Stimulated activated naive B cell treated with anti-CD40 and anti-IgM and Interleukin-4, amounts not matched to agents 10 μg/mL and 1 μg/mL and 100 μg/mL, for 72 hours (primary cell): ENCODE data around the gene GLB1L2.
"Not testable (repeated sequence)": the region's sequence is repeated elsewhere in the genome, so short reads cannot be mapped to it uniquely, and the experiment has no call there.

Experiments used
- ATAC-seq, 2 donors: fragments of 150-1000 bp; cut with Tn5 transposase; replicated peaks; 2 replicates each; pipeline ENCODE4 v1.10.0; 2021; ENCODE audit warnings: moderate library complexity in 1 of 2
- DNase-seq: peaks from one replicate; pipeline ENCODE4 v3.0.0; 2021
- H3K27ac Mint-ChIP-seq: one replicate; pipeline ENCODE4 v1.8.0; 2022; ENCODE audit warnings: mild to moderate bottlenecking, mixed read lengths
- H3K27me3 Mint-ChIP-seq, 2 donors: one replicate each; pipeline ENCODE4 v1.8.0; 2022; ENCODE audit warnings: mixed read lengths in 2 of 2
- H3K36me3 Mint-ChIP-seq, 2 donors: one replicate each; pipeline ENCODE4 v1.8.0; 2022; ENCODE audit warnings: mixed read lengths in 2 of 2, mild to moderate bottlenecking in 1 of 2
- H3K4me1 Mint-ChIP-seq, 2 donors: one replicate each; pipeline ENCODE4 v1.8.0; 2022; ENCODE audit warnings: mixed read lengths in 2 of 2, mild to moderate bottlenecking in 1 of 2
- H3K4me3 Mint-ChIP-seq, 2 donors: one replicate each; pipeline ENCODE4 v1.8.0; 2022; ENCODE audit warnings: mild to moderate bottlenecking in 2 of 2, mixed read lengths in 2 of 2, moderate library complexity in 1 of 2
- H3K9me3 Mint-ChIP-seq, 2 donors: one replicate each; pipeline ENCODE4 v1.8.0; 2022; ENCODE audit warnings: mixed read lengths in 2 of 2, mild to moderate bottlenecking in 1 of 2

Gene GLB1L2

DNA sequence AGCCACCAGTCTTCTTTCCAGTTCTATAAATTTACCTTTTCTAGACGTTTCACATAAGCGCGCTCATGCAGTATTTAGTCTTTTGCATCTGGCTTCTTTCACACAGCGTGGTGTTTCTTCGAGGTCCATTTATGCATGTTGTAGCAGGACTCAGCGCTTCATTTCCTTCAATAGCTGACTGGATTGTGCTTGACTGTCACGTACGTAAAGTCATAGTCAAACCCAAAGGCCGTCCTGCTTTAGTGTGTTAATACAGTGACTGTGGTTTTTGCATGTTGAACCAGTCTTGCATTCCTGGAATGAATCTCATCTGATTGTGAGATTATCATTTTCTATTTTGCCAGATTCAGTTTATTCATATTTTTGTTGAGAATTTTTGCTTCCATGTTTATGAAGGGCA lies 37.1 kb upstream of the GLB1L2 start:
- H3K27ac Mint-ChIP-seq, result peak overlapping the region; percentile 63
- DNase-seq, result no peak
- peaks cover 24 to 27% of the 10 kb centered on the region in 2 donors for H3K27me3 Mint-ChIP-seq
- no peak for ATAC-seq
- H3K36me3 Mint-ChIP-seq, result no peaks in the 10 kb centered on the region
- H3K4me3 Mint-ChIP-seq, result no peak overlapping the region
- no peaks in the 10 kb centered on the region for H3K9me3 Mint-ChIP-seq
- H3K4me1 Mint-ChIP-seq, result no peaks in the 10 kb centered on the region

DNA sequence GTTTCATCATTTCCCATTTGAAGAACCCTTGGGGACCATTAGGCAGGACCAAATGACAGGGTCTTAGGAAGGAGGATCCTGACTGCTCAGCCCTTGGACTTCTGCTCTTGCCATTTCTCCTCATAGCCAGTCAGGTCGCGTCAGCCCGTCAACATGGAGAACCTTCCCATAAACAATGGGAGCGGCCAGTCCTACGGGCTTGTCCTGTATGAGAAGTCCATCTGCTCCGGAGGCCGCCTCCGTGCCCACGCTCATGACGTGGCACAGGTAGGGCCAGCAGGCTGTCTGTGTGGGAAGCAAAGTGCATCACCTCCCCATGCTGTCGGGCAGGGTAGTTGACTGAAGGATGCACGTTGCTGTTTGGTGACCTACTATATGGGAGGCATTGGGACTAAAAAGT lies 19.6 kb upstream of the GLB1L2 start:
- Mint-ChIP-seq H3K9me3 (peaks cover 0 to 9% of the 10 kb centered on the region in 2 donors), H3K27me3 (peaks cover 10 to 40% of the 10 kb centered on the region in 2 donors), H3K4me1 (no peaks in the 10 kb centered on the region), H3K4me3 (no peak overlapping the region), H3K36me3 (no peaks in the 10 kb centered on the region), H3K27ac (no peak overlapping the region)
- DNase-seq, result no peak
- ATAC-seq, result no peak

DNA sequence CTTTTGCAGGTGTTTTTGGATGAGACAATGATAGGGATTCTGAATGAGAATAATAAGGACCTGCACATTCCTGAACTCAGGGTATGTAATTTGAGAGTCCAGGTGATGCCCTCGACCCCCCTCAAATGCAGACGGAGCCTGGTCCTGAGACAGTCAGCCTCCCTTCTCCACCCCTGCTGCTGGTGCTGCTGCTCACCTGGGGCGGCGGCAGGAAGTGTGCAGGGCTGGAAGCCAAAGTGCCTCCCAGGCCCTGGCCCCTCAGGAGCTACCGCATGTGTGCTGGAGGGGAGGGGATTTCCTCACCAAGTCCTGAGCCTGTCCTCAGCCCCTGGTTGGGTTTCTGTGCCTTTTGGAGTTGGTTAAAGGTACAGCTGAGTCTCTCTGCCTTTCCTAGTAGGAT lies 19.0 kb upstream of the GLB1L2 start:
- no peak for ATAC-seq
- no peaks in the 10 kb centered on the region for H3K4me1 Mint-ChIP-seq
- H3K4me3 Mint-ChIP-seq, result no peak overlapping the region
- peaks cover 0 to 8% of the 10 kb centered on the region in 2 donors for H3K9me3 Mint-ChIP-seq
- H3K27me3 Mint-ChIP-seq, result peaks cover 10 to 40% of the 10 kb centered on the region in 2 donors
- DNase-seq, result no peak
- no peak overlapping the region for H3K27ac Mint-ChIP-seq
- H3K36me3 Mint-ChIP-seq, result no peaks in the 10 kb centered on the region

DNA sequence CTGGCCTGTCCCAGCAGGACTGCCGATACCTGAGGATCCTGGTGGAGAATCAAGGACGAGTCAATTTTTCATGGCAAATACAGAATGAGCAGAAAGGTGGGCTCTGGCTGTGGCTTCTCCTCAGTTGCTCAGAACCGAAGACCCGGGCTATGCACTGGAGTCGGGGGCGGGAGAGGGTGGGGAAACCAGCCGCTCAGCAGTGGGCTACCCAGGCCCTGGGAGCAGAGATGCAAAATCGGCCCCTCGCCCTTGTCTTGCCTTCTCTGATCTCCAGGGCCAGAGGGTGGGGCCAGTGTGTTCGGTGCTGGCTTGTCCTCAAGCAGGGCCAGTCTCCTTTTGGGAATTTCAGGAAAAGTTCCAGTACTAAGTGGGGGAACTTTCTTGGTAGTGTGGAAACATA lies 18.4 kb upstream of the GLB1L2 start:
- H3K27ac Mint-ChIP-seq, result no peak overlapping the region
- H3K36me3 Mint-ChIP-seq, result no peaks in the 10 kb centered on the region
- no peaks in the 10 kb centered on the region for H3K4me1 Mint-ChIP-seq
- H3K27me3 Mint-ChIP-seq, result peaks cover 11 to 40% of the 10 kb centered on the region in 2 donors
- no peak for DNase-seq
- ATAC-seq, result no peak
- no peak overlapping the region for H3K4me3 Mint-ChIP-seq
- peaks cover 0 to 7% of the 10 kb centered on the region in 2 donors for H3K9me3 Mint-ChIP-seq

DNA sequence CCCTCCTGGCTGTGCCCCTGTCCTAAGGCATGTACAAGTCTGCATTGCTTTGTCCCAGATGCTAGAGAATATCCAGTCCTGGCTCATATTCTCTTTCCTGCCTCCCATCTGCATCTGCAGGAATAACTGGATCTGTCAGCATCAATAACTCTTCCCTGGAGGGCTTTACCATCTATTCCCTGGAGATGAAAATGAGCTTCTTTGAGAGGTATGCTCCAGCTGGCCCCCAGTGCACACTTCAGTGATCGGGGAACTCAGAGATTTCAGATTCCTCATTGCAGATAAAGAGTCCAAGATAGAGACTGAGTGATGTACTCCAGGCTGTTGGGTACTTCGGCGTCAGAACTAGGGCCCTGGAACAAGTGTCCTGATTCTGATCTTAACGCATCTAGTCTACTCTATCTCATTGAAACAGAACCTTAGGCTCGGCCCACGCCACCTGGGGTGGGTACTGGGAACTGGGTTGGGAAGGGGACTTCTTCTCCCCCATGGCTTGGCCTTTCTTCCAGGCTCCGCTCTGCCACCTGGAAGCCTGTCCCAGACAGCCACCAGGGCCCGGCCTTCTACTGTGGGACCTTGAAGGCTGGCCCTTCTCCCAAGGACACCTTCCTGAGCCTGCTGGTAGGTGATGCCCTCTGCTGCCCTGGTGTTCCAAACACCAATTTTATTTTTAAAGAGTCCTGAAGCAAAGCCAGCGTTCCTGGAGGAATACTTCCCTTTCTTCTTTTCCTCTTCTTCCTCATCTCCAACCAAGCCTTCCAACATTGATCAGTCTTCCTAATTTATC lies 17.8 kb upstream of the GLB1L2 start:
- H3K4me1 Mint-ChIP-seq, result no peaks in the 10 kb centered on the region
- peaks cover 0 to 8% of the 10 kb centered on the region in 2 donors for H3K9me3 Mint-ChIP-seq
- H3K27me3 Mint-ChIP-seq, result peaks cover 13 to 40% of the 10 kb centered on the region in 2 donors
- H3K36me3 Mint-ChIP-seq, result no peaks in the 10 kb centered on the region
- no peak overlapping the region for H3K27ac Mint-ChIP-seq
- H3K4me3 Mint-ChIP-seq, result no peak overlapping the region
- no peak for ATAC-seq
- DNase-seq, result no peak

DNA sequence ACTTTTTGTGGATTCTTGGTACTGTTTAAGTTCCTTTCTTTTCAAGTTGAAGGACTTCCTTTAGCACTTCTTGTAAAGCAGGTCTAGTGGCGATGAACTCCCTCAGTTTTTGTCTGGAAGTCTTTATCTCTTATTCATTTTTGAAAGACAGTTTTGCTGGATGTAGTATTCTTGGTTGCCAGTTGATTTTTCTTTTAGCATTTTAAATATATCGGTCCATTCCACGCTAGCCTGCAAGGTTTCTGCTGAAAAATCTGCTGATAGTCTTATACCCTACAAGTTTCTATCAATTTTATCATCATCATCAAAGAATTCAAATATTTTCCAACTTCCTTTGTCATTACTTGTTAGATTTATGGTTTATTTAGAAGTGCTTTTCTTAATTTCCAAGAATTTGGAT lies 14.7 kb upstream of the GLB1L2 start:
- Mint-ChIP-seq H3K4me3 (no peak overlapping the region), H3K27ac (no peak overlapping the region), H3K36me3 (peaks cover 0 to 4% of the 10 kb centered on the region in 2 donors), H3K4me1 (no peaks in the 10 kb centered on the region), H3K9me3 (peaks cover 5 to 21% of the 10 kb centered on the region in 2 donors), H3K27me3 (peaks cover 22 to 44% of the 10 kb centered on the region in 2 donors)
- no peak for DNase-seq
- ATAC-seq, result no peak

DNA sequence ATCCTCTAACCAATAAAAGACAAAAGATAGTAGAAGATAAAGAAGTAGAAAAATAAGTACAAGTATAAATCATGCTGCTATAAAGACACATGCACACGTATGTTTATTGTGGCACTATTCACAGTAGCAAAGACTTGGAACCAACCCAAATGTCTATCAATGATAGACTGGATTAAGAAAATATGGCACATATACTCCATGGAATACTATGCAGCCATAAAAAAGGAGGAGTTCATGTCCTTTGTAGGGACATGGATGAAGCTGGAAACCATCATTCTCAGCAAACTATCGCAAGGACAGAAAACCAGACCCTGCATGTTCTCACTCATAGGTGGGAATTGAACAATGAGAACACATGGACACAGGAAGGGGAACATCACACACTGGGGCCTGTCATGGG lies 10.4 kb upstream of the GLB1L2 start:
- H3K4me3 Mint-ChIP-seq, H3K36me3 Mint-ChIP-seq, DNase-seq, ATAC-seq, H3K27ac Mint-ChIP-seq, H3K4me1 Mint-ChIP-seq: not testable (repeated sequence)
- peaks cover 19 to 30% of the 10 kb centered on the region in 2 donors for H3K27me3 Mint-ChIP-seq
- peaks cover 5 to 23% of the 10 kb centered on the region in 2 donors for H3K9me3 Mint-ChIP-seq

DNA sequence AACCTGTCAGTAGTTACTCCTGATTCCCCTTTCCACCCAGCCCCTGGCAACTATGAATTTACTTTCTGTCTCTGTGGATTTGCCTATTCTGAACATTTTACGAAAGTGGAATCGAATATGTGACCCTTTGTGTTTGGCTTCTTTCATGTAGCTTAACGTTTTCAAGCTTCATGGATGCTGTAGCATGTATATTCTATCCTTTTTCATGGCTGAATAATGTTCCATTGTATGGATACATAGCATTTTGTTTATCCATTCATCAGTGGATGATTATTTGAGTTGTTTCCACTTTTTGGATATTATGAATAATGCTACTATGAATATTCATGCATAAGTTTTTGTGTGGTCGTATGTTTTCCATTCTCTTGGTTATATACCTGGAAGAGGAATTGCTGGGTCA lies 9.2 kb upstream of the GLB1L2 start:
- no peak overlapping the region for H3K4me3 Mint-ChIP-seq
- H3K36me3 Mint-ChIP-seq, result peaks cover 0 to 4% of the 10 kb centered on the region in 2 donors
- no peak for ATAC-seq
- peaks cover 5 to 17% of the 10 kb centered on the region in 2 donors for H3K9me3 Mint-ChIP-seq
- peaks cover 29 to 35% of the 10 kb centered on the region in 2 donors for H3K27me3 Mint-ChIP-seq
- no peak overlapping the region for H3K27ac Mint-ChIP-seq
- no peaks in the 10 kb centered on the region for H3K4me1 Mint-ChIP-seq
- DNase-seq, result no peak

DNA sequence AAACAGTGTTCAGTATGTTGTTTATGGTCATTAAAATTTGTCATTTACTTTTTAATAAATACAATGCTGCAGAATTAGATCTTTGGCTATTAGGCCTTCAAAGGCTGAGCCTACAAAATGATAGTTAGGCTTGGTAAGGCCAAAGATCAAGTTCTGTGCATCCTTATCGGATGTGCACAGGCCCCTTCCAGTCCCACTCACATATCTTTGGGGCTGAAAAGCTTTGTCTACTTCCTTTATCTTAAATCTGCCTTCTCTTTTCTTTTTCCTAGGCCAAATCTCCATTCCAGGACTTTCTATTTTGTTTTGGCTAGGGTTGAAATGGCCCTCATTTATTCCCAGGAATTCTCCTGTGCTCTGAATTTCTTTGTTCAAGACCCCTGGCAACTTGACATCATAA lies 3.4 kb upstream of the GLB1L2 start:
- H3K4me3 Mint-ChIP-seq, result no peak overlapping the region
- no peak for DNase-seq

DNA sequence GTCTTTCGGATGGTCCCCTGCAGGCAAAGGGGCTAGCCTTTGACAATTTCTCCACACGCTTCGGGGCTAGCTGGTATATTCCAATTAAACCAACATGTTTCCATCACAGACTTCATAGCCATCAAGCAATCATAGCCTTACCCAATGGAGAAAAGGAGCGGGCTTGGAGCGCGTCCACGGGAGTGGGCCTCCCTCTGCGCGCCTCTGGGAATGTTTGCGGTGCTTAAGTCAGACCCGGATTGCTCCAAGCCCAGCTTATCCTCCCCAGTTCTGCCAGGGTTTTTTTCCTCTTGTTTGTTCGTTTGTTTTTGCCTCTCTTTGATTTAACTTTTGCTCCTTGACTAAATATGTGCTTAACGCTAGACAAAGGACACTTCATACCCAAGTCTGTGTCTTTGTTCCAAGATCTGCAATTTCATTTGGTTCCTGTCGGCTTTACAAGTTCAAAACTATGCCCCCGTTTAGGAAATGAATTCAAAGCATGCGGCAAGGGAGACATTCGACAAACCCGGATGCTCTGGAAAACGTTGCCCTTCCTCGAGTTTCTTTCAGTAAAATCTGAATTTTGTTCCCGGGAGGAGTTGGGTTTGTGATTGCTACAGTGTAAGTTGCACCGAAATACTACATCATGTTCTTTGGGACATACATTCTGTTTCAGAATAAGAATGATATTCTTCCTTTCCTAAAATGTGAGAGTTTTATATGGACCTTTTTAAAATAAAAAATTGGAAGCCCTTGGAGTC lies 1.0 kb upstream of the GLB1L2 start:
- H3K36me3 Mint-ChIP-seq, result no peaks in the 10 kb centered on the region
- peaks cover 7 to 8% of the 10 kb centered on the region in 2 donors for H3K4me1 Mint-ChIP-seq
- no peak for DNase-seq
- H3K9me3 Mint-ChIP-seq, result no peaks in the 10 kb centered on the region
- peaks cover 51 to 64% of the 10 kb centered on the region in 2 donors for H3K27me3 Mint-ChIP-seq
- no peak overlapping the region for H3K27ac Mint-ChIP-seq
- peak overlapping the region; percentile 82 to 83 for H3K4me3 Mint-ChIP-seq
- no peak for ATAC-seq

More for the DNA sequence above, 3.4 kb upstream of the GLB1L2 start:
- ATAC-seq, result no peak
- Mint-ChIP-seq H3K27ac (no peak overlapping the region), H3K27me3 (peaks cover 46 to 48% of the 10 kb centered on the region in 2 donors), H3K4me1 (peaks cover 7 to 8% of the 10 kb centered on the region in 2 donors), H3K9me3 (no peaks in the 10 kb centered on the region), H3K36me3 (no peaks in the 10 kb centered on the region)

DNA sequence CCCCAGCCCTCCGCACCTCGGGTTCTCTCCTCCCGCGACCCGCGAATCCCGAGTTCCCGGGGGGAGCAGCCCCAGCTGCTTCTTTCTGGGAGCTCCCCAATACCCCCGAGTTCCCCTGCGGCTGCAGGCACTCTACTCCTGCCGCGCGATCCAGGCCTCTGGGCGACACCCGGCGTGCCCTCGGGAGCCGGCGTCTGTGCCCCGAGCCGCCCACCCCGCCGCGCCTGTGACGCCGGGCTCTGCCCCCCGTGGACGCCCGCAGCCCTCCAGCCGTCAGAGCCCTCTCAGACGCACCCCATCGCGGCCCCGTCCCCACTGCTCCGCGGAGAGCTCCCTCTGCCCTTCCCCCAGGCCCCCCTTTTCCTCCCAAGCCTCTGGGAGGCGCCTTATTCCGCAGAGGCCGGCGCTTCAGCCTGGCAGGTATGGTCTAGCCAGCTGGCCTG lies 422 bp downstream of the GLB1L2 start:
- peak overlapping the region; percentile 72 to 78 for H3K4me3 Mint-ChIP-seq
- no peak for DNase-seq
- H3K4me1 Mint-ChIP-seq, result peaks cover 7 to 8% of the 10 kb centered on the region in 2 donors
- H3K9me3 Mint-ChIP-seq, result no peaks in the 10 kb centered on the region
- H3K27ac Mint-ChIP-seq, result peak overlapping the region; percentile 82
- H3K36me3 Mint-ChIP-seq, result no peaks in the 10 kb centered on the region
- H3K27me3 Mint-ChIP-seq, result peaks cover 41 to 56% of the 10 kb centered on the region in 2 donors
- peak; percentile 46 to 51 for ATAC-seq

DNA sequence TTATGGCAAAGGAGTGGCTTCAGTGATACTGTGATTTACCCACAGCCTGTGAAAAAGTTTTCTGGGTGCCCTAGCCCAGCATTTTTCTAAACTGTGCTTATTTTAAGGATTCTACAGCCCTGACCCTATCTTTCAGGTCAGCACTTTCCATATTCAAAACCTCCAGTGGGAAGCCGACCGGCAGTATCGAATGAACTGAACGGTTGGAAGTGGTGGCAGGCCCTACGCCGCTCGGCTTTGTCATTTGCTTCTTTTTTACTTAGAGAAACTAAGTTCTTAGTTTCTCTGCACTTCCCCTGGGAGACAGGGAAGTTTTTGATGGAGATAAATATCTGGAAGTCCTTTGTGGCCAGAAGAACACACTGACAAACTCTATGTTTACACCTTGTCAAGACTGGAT lies 994 bp downstream of the GLB1L2 start:
- no peak for DNase-seq
- H3K27ac Mint-ChIP-seq, result peak overlapping the region; percentile 82
- H3K36me3 Mint-ChIP-seq, result no peaks in the 10 kb centered on the region
- H3K9me3 Mint-ChIP-seq, result no peaks in the 10 kb centered on the region
- H3K27me3 Mint-ChIP-seq, result peaks cover 35 to 51% of the 10 kb centered on the region in 2 donors
- H3K4me3 Mint-ChIP-seq, result peak overlapping the region; percentile 72 to 78
- peaks cover 7 to 8% of the 10 kb centered on the region in 2 donors for H3K4me1 Mint-ChIP-seq
- ATAC-seq, result no peak

DNA sequence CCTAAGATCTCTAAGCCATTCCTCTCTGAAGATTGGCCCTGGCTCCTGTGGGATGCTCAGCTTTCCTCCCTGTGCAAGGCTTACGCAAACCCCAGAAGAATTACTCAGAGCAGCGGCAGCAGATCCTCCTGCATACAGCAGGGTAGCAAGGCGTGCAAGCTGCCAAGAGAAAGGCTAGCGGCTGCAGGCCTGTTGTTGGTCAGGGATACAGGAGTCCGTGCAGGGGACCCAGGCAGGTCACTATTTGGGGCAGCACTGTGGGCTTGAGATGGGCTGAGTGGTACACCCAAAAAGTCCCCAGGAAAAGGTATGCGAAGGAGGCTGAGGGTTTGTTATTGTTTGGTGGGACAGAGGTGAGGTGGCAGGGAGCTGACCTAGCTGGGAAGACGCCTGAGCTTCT lies 1.5 kb downstream of the GLB1L2 start:
- Mint-ChIP-seq H3K4me1 (peaks cover 7 to 8% of the 10 kb centered on the region in 2 donors), H3K36me3 (no peaks in the 10 kb centered on the region), H3K4me3 (no peak overlapping the region), H3K9me3 (no peaks in the 10 kb centered on the region), H3K27ac (no peak overlapping the region), H3K27me3 (peaks cover 35 to 51% of the 10 kb centered on the region in 2 donors)
- ATAC-seq (no peak), DNase-seq (no peak)

DNA sequence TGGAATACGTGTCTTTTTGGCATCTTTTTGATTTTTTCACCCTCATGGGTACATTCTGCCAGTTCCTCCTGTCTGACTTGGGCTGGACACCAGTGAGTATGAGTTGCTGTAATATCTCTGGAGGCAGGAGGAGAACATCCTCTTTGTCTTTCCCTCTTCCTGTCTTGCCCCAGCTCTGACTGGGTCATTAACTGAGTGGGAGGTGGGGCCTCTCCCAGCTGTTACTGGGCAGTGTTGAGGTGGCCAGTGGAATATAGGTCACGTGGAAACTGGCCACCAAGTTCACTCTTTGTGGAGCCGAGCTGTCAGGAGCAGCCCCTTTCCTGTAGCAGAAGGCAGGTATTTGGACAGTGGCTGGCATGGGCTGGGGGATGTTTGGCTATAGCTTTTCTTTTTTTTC lies 2.2 kb downstream of the GLB1L2 start:
- no peak overlapping the region for H3K27ac Mint-ChIP-seq
- H3K27me3 Mint-ChIP-seq, result peaks cover 34 to 51% of the 10 kb centered on the region in 2 donors
- no peak for ATAC-seq
- H3K4me3 Mint-ChIP-seq, result no peak overlapping the region
- no peaks in the 10 kb centered on the region for H3K36me3 Mint-ChIP-seq
- peaks cover 7 to 8% of the 10 kb centered on the region in 2 donors for H3K4me1 Mint-ChIP-seq
- no peak for DNase-seq
- no peaks in the 10 kb centered on the region for H3K9me3 Mint-ChIP-seq
